BE2C (cell line): ENCODE measurements around the gene SPARC. TPM values are rescaled to one million over a fixed set of nuclear protein-coding genes. Genes with fewer than 3 reads are reported as not detected.
A peak's percentile ranks its signal among the peaks of the same experiment; 100 is the strongest.
"Not testable (repeated sequence)": the region's sequence is repeated elsewhere in the genome, so short reads cannot be mapped to it uniquely, and the experiment has no call there.

ENCODE experiments used
- DNase-seq: peaks from one replicate; pipeline ENCODE4 v3.0.0-alpha.2; 2020
- H3K27me3 ChIP-seq: fragments of 250-450 bp; sonication (Bioruptor Pico); 2 replicates; pipeline ENCODE4 v1.5.1; 2020; ENCODE audit warnings: mild to moderate bottlenecking
- H3K36me3 ChIP-seq: fragments of 250-450 bp; sonication (Bioruptor Pico); 2 replicates; pipeline ENCODE4 v1.5.1; 2020; ENCODE audit warnings: mild to moderate bottlenecking
- H3K4me1 ChIP-seq: fragments of 250-450 bp; sonication (Bioruptor Pico); 2 replicates; pipeline ENCODE4 v1.5.1; 2020
- H3K4me3 ChIP-seq: 2 replicates; pipeline ENCODE4 v1.5.1; 2011; ENCODE audit warnings: low read depth, low read length
- H3K9me3 ChIP-seq: fragments of 250-450 bp; sonication (Bioruptor Pico); 2 replicates; pipeline ENCODE4 v1.5.1; 2020
- CTCF ChIP-seq: IDR thresholded peaks from 2 replicates; pipeline ENCODE4 v1.5.1; 2012; ENCODE audit warnings: mild to moderate bottlenecking, low read depth, low read length
- polyA plus RNA-seq: library from polyadenylated mRNA; unstranded; fragments of >200 nt; gene quantifications from one replicate; pipeline ENCODE4 v1.2.1, GENCODE V29; 2012; ENCODE audit warnings: low read depth, missing spikeins; ENCODE audit not compliant: insufficient read length, insufficient read depth

The SPARC gene
- polyA plus RNA-seq: 221 TPM

- Histone ChIP-seq H3K4me1 (peaks cover 18% of the 10 kb centered on the region), H3K4me3 (peak within 1 kb of the TSS; percentile 47), H3K27me3 (no peaks in the 10 kb centered on the region), H3K36me3 (no peaks in the 10 kb centered on the region), H3K9me3 (no peaks in the 10 kb centered on the region)
- no peak for TF ChIP-seq CTCF
- peak; percentile 49 for DNase-seq
Observed at GRCh38 chr5:151686674-151687407, at the start of gene SPARC. SPARC (minus strand) TSS chr5:151686915; CDS start chr5:151676188, 10,727 bp downstream.

- no peak overlapping the region for H3K4me3 ChIP-seq
- no peaks in the 10 kb centered on the region for H3K36me3 ChIP-seq
- H3K4me1 ChIP-seq: peaks cover 8% of the 10 kb centered on the region
- DNase-seq: no peak
- TF ChIP-seq CTCF: no peak
- no peaks in the 10 kb centered on the region for H3K9me3 ChIP-seq
- no peaks in the 10 kb centered on the region for H3K27me3 ChIP-seq
Observed at GRCh38 chr5:151735646-151736045, 48.9 kb upstream of the SPARC start.

- TF ChIP-seq CTCF: no peak
- Histone ChIP-seq H3K4me3 (no peak overlapping the region), H3K27me3 (no peaks in the 10 kb centered on the region), H3K36me3 (no peaks in the 10 kb centered on the region), H3K4me1 (no peaks in the 10 kb centered on the region; the same call in 1 of the 2 replicates), H3K9me3 (no peaks in the 10 kb centered on the region)
- DNase-seq: no peak
Observed at GRCh38 chr5:151734064-151734408, 47.3 kb upstream of the SPARC start.

GRCh38 chr5:151733358-151734063 lies 46.8 kb upstream of the SPARC start:
- H3K4me1 ChIP-seq: no peaks in the 10 kb centered on the region; the same call in 1 of the 2 replicates
- TF ChIP-seq CTCF: no peak
- H3K27me3 ChIP-seq: no peaks in the 10 kb centered on the region
- no peaks in the 10 kb centered on the region for H3K9me3 ChIP-seq
- no peaks in the 10 kb centered on the region for H3K36me3 ChIP-seq
- no peak for DNase-seq
- no peak overlapping the region for H3K4me3 ChIP-seq

GRCh38 chr5:151730381-151730780 lies 43.7 kb upstream of the SPARC start:
- H3K27me3 ChIP-seq: no peaks in the 10 kb centered on the region
- DNase-seq: no peak
- H3K9me3 ChIP-seq: no peaks in the 10 kb centered on the region
- H3K36me3 ChIP-seq: no peaks in the 10 kb centered on the region
- no peak for TF ChIP-seq CTCF
- H3K4me3 ChIP-seq: no peak overlapping the region
- H3K4me1 ChIP-seq: no peaks in the 10 kb centered on the region; the same call in 1 of the 2 replicates

GRCh38 chr5:151729597-151729996 lies 42.9 kb upstream of the SPARC start:
- not testable (repeated sequence) for H3K9me3 ChIP-seq, H3K4me3 ChIP-seq, H3K4me1 ChIP-seq, H3K27me3 ChIP-seq, H3K36me3 ChIP-seq
- DNase-seq: peak; percentile 73
